AG10803 (cell line): Measurements from ENCODE around the gene PSMB10.
A peak's percentile ranks its signal among the peaks of the same experiment; 100 is the strongest.

Experiments
- DNase-seq: peaks from one replicate; pipeline ENCODE4 v3.0.0; 2010; ENCODE audit warnings: low read depth
- H3K4me3 ChIP-seq: 2 replicates; pipeline ENCODE4 v1.5.1; 2011; ENCODE audit warnings: mild to moderate bottlenecking, low read length, control low read depth
- CTCF ChIP-seq: conservative IDR thresholded peaks from 2 replicates; pipeline ENCODE4 v1.5.1; 2011; ENCODE audit warnings: mild to moderate bottlenecking, low read length, control low read depth, inconsistent platforms

The PSMB10 gene

GRCh38 chr16:67909056-67909742 lies 27.5 kb downstream of the PSMB10 start:
- no peak for TF ChIP-seq CTCF
- DNase-seq = no peak

GRCh38 chr16:67907397-67908180 lies 29.1 kb downstream of the PSMB10 start:
- DNase-seq = no peak
- TF ChIP-seq CTCF = no peak
- no peak overlapping the region for H3K4me3 ChIP-seq

More at GRCh38 chr16:67909056-67909742, 27.5 kb downstream of the PSMB10 start:
- H3K4me3 ChIP-seq = no peak overlapping the region

- H3K4me3 ChIP-seq = no peak overlapping the region
- no peak for DNase-seq
- TF ChIP-seq CTCF = no peak
Measured at GRCh38 chr16:67902831-67903230, 33.8 kb downstream of the PSMB10 start.

- DNase-seq = no peak
- no peak for TF ChIP-seq CTCF
- H3K4me3 ChIP-seq = no peak overlapping the region
Measured at GRCh38 chr16:67901734-67902133, 34.9 kb downstream of the PSMB10 start.

GRCh38 chr16:67897231-67897630 lies 39.4 kb downstream of the PSMB10 start:
- TF ChIP-seq CTCF = no peak
- no peak overlapping the region for H3K4me3 ChIP-seq
- DNase-seq = peak; percentile 51

GRCh38 chr16:67893743-67894399 lies 42.8 kb downstream of the PSMB10 start:
- peak overlapping the region; percentile 92 for H3K4me3 ChIP-seq
- TF ChIP-seq CTCF = no peak
- peak; percentile 9 for DNase-seq
